ENCODE data around the gene FAM47E. TPM values are rescaled to one million over a fixed set of nuclear protein-coding genes. Genes with fewer than 3 reads are reported as not detected.
"Not testable (repeated sequence)": the region's sequence is repeated elsewhere in the genome, so short reads cannot be mapped to it uniquely, and the experiment has no call there.

FAM47E gene
- total RNA-seq, 1 donor from 2014 or later, result 0.26 TPM

DNA sequence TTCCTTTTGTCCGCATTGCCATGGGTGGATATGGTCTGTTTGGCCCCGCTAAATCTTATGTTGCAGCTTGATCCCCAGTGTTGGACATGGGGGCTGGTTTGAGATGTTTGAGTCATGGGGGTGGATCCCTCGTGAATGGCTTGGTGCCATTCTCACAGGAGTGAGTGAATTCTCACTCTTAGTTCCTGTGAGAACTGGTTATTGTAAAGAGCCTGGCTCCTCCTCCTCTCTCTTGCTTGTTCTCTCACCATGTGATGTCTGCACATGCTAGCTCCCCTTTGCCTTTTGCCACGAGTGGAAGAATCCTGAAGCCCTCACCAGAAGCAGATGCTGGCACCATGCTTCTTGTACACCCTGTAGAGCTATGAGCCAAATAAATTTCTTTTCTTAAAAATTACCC, 32.4 kb downstream of the FAM47E start:
- Histone ChIP-seq H3K4me3 (ENCODE audit: low read depth, low read length) (no peak overlapping the region), H3K27me3 (ENCODE audit: control insufficient read depth, insufficient read depth, low read length) (no peaks in the 10 kb centered on the region), H3K36me3 (ENCODE audit: control insufficient read depth, insufficient read depth, low read length) (no peaks in the 10 kb centered on the region)
- FAIRE-seq (no peak), DNase-seq (ENCODE audit: low read depth) (no peak)
- TF ChIP-seq, protein P1, sequence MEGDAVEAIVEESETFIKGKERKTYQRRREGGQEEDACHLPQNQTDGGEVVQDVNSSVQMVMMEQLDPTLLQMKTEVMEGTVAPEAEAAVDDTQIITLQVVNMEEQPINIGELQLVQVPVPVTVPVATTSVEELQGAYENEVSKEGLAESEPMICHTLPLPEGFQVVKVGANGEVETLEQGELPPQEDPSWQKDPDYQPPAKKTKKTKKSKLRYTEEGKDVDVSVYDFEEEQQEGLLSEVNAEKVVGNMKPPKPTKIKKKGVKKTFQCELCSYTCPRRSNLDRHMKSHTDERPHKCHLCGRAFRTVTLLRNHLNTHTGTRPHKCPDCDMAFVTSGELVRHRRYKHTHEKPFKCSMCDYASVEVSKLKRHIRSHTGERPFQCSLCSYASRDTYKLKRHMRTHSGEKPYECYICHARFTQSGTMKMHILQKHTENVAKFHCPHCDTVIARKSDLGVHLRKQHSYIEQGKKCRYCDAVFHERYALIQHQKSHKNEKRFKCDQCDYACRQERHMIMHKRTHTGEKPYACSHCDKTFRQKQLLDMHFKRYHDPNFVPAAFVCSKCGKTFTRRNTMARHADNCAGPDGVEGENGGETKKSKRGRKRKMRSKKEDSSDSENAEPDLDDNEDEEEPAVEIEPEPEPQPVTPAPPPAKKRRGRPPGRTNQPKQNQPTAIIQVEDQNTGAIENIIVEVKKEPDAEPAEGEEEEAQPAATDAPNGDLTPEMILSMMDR (IDR thresholded peaks at IDR 0.05; ENCODE audit: insufficient read depth, low read length, severe bottlenecking), result no peak

DNA sequence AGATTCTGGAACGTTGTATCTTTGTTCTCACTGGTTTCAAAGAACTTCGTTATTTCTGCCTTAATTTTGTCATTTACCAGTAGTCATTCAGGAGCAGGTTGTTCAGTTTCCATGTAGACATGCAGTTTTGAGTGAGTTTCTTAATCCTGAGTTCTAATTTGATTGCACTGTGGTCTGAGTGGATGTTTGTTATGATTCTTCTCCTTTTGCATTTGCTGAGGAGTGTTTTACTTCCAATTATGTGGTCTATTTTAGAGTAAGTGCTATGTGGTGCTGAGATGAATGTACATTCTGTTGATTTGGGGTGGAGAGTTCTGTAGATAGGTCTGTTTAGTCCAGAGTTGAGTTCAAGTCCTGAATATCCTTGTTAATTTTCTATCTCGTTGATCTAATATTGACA, 36.3 kb downstream of the FAM47E start:
- not testable (repeated sequence) for H3K27me3 ChIP-seq (ENCODE audit: control insufficient read depth, insufficient read depth, low read length); FAIRE-seq; H3K36me3 ChIP-seq (ENCODE audit: control insufficient read depth, insufficient read depth, low read length); H3K4me3 ChIP-seq (ENCODE audit: low read depth, low read length); DNase-seq (ENCODE audit: low read depth)

DNA sequence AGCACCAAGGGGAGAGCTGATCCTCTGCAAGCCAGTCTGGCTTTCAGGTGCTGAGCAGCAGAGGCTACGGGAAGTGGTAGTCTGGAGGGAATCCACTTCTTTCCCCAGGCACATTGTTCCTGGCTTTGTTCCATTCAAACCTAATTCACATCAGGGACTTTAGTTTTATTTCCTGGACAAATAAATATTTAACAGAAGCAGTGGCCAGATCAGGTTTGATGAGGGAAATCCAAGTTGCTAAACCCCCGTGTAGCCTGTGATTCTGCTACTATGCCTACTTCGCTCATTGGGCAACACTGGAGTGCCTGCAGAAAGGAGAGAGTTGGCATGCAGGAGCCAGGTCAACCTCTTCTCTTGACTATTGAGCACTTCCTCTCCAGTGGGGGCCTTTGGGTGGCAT, 41.2 kb downstream of the FAM47E start:
- Histone ChIP-seq H3K4me3 (ENCODE audit: low read depth, low read length) (no peak overlapping the region), H3K27me3 (ENCODE audit: control insufficient read depth, insufficient read depth, low read length) (no peaks in the 10 kb centered on the region), H3K36me3 (ENCODE audit: control insufficient read depth, insufficient read depth, low read length) (no peaks in the 10 kb centered on the region)
- TF ChIP-seq, protein P1 (IDR thresholded peaks at IDR 0.05; ENCODE audit: insufficient read depth, low read length, severe bottlenecking), result no peak
- DNase-seq (ENCODE audit: low read depth) (no peak), FAIRE-seq (no peak)

DNA sequence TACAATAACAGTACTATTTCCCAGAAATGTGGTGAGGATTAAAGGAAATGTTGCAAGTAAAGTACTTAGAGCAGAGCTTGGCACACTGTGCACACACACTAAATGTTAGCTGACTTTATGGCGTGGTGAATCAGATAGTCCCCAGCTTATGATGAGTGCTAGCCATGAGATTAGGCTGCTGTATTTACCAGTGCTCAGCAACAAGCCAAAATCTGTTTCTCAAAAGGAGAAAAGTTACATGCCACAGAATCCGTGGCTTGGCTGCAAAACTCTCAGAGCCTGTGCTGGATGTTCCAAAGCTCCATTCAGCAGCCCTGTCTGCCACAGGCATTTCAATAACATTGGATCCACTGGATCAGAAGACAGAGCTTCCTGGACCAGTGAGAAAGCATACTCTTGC, 42.3 kb downstream of the FAM47E start:
- DNase-seq (ENCODE audit: low read depth) (no peak), FAIRE-seq (no peak)
- no peak overlapping the region for H3K4me3 ChIP-seq (ENCODE audit: low read depth, low read length)
- no peaks in the 10 kb centered on the region for H3K36me3 ChIP-seq (ENCODE audit: control insufficient read depth, insufficient read depth, low read length)
- TF ChIP-seq, protein P1 (IDR thresholded peaks at IDR 0.05; ENCODE audit: insufficient read depth, low read length, severe bottlenecking), result no peak
- no peaks in the 10 kb centered on the region for H3K27me3 ChIP-seq (ENCODE audit: control insufficient read depth, insufficient read depth, low read length)

DNA sequence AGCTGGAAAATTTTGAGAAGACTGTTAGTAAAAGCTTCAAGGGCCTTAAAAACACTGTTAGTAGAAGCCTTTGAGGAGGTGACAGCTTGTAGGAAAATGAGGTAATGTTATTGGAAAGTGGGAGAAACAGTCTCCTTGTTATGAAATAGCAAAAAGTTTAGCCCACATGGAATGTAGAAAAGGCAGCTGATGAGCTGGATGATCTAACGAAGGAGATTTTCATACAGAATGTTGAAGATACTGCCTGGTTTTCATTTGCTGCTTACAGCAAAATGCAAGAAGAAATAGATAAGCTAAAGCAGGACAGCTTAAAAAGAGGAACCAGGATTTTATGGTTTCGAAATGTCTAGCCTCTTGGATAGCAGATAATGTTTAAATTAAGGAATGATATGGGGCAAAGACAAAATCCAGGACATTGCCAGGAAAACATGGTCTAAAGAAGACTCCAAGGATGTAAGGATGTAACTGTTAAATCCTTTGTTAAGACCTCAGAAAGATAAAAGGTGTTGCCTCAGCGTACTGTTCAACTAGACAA, 44.8 kb downstream of the FAM47E start:
- no peaks in the 10 kb centered on the region for H3K36me3 ChIP-seq (ENCODE audit: control insufficient read depth, insufficient read depth, low read length)
- DNase-seq (ENCODE audit: low read depth) (no peak), FAIRE-seq (no peak)
- H3K4me3 ChIP-seq (ENCODE audit: low read depth, low read length), result no peak overlapping the region
- H3K27me3 ChIP-seq (ENCODE audit: control insufficient read depth, insufficient read depth, low read length), result no peaks in the 10 kb centered on the region
- TF ChIP-seq, protein P1 (IDR thresholded peaks at IDR 0.05; ENCODE audit: insufficient read depth, low read length, severe bottlenecking), result no peak

DNA sequence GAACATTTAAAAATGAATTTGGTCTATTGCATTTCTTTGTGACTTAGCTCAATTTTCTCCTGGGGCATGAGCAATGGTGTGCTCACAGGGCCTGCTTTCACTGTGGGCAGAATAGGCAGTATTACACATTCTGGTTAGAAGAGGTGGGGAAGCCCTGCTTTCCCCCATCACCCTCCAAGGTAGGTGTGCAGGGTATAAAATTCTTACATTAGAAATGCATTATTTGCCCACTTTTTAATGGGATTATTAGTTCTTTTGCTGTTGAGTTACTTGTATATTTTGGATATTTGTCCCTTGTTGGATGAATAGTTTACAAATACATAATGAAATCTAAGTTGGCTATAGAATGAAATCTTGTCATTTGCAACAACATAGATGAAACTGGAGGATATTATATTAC, 46.7 kb downstream of the FAM47E start:
- Histone ChIP-seq H3K27me3 (ENCODE audit: control insufficient read depth, insufficient read depth, low read length) (no peaks in the 10 kb centered on the region), H3K4me3 (ENCODE audit: low read depth, low read length) (no peak overlapping the region), H3K36me3 (ENCODE audit: control insufficient read depth, insufficient read depth, low read length) (no peaks in the 10 kb centered on the region)
- TF ChIP-seq, protein P1 (IDR thresholded peaks at IDR 0.05; ENCODE audit: insufficient read depth, low read length, severe bottlenecking), result no peak
- FAIRE-seq (no peak), DNase-seq (ENCODE audit: low read depth) (no peak)
